Nephron (organoid): ENCODE results near the gene KRT23.

ENCODE experiments used
- H3K27ac Mint-ChIP-seq, 3 experiments: 2 replicates each; pipeline ENCODE4 v1.8.0; 2020; ENCODE audit warnings: mixed read lengths in 3 of 3, mild to moderate bottlenecking in 2 of 3, moderate library complexity in 1 of 3
- H3K27me3 Mint-ChIP-seq: 2 replicates; pipeline ENCODE4 v1.8.0; 2021; ENCODE audit warnings: low read depth, mild to moderate bottlenecking, moderate library complexity, mixed read lengths
- H3K36me3 Mint-ChIP-seq: 2 replicates; pipeline ENCODE4 v1.8.0; 2020; ENCODE audit warnings: low read depth, mixed read lengths
- H3K4me1 Mint-ChIP-seq: 2 replicates; pipeline ENCODE4 v1.8.0; 2020; ENCODE audit warnings: mixed read lengths
- H3K4me3 Mint-ChIP-seq, 3 experiments: 2 replicates each; pipeline ENCODE4 v1.8.0; 2020; ENCODE audit warnings: mild to moderate bottlenecking in 3 of 3, mixed read lengths in 3 of 3, moderate library complexity in 2 of 3
- H3K9me3 Mint-ChIP-seq: 2 replicates; pipeline ENCODE4 v1.8.0; 2020; ENCODE audit warnings: mixed read lengths
- TF ChIP-seq, protein P1 (sequence below), 3 experiments: fragments of 200-600 bp; sonication (generic); IDR thresholded peaks; one replicate each; pipeline ENCODE4 v1.5.0; 2021; ENCODE audit warnings: antibody characterized with exemption in 3 of 3; ENCODE audit not compliant: unreplicated experiment in 3 of 3

The KRT23 gene

DNA sequence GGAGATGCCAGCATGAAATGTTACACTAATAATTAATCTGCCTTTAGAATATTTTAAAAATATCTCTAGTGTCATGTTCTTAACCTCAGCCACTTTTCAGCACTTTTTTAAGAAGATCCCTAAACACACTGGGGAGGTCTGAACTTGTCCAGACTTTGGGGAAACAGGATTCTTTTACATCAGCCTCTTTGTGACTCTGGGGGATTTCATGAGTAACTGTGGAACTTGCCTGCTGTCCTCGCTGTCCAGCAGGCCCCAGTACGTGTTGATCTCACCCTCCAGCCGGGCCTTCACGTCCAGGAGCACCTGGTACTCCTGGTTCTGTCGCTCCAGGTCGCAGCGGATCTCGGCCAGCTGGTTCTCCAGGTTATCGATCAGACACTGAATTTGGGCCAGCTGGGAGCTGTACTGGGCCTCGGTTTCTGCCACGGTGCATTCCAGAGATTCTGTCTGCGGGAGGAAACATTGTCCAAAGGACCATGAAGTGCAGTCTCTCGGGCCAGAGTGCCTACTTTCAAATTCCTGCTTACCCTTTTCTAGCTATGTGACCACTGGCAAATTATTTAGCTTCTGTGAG lies 41.2 kb upstream of the KRT23 start:
- TF ChIP-seq, protein P1, sequence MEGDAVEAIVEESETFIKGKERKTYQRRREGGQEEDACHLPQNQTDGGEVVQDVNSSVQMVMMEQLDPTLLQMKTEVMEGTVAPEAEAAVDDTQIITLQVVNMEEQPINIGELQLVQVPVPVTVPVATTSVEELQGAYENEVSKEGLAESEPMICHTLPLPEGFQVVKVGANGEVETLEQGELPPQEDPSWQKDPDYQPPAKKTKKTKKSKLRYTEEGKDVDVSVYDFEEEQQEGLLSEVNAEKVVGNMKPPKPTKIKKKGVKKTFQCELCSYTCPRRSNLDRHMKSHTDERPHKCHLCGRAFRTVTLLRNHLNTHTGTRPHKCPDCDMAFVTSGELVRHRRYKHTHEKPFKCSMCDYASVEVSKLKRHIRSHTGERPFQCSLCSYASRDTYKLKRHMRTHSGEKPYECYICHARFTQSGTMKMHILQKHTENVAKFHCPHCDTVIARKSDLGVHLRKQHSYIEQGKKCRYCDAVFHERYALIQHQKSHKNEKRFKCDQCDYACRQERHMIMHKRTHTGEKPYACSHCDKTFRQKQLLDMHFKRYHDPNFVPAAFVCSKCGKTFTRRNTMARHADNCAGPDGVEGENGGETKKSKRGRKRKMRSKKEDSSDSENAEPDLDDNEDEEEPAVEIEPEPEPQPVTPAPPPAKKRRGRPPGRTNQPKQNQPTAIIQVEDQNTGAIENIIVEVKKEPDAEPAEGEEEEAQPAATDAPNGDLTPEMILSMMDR (IDR thresholded peaks at IDR 0.05; ENCODE audit: unreplicated experiment in 3 of 3), result no peak
- peaks cover 37% of the 10 kb centered on the region for H3K4me1 Mint-ChIP-seq
- no peaks in the 10 kb centered on the region for H3K9me3 Mint-ChIP-seq
- H3K4me3 Mint-ChIP-seq, result no peak overlapping the region
- H3K27ac Mint-ChIP-seq, result peak overlapping the region; percentile 25 to 65 (median 48)
- no peaks in the 10 kb centered on the region for H3K36me3 Mint-ChIP-seq
- H3K27me3 Mint-ChIP-seq, result peaks cover under 1% of the 10 kb centered on the region

DNA sequence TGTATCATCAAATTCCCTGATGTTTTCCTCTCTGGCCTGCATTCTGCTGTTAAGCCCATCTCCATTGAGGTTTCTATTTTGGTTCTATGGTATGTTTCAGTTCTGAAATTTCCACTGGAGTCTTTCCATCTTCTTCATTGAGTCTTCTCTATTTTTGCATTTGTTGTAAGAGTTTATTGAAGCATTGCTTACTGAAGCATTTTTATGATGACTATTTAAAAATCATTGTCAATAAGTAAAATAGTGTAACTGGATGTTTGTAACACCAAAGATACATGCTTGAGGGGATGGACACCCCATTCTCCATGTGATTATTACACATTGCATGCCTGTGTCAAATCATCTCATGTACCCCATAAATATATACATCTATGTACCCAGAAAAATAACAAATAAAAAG lies 38.1 kb upstream of the KRT23 start:
- H3K36me3 Mint-ChIP-seq, result no peaks in the 10 kb centered on the region
- H3K27me3 Mint-ChIP-seq, result no peaks in the 10 kb centered on the region
- no peak overlapping the region for H3K4me3 Mint-ChIP-seq

DNA sequence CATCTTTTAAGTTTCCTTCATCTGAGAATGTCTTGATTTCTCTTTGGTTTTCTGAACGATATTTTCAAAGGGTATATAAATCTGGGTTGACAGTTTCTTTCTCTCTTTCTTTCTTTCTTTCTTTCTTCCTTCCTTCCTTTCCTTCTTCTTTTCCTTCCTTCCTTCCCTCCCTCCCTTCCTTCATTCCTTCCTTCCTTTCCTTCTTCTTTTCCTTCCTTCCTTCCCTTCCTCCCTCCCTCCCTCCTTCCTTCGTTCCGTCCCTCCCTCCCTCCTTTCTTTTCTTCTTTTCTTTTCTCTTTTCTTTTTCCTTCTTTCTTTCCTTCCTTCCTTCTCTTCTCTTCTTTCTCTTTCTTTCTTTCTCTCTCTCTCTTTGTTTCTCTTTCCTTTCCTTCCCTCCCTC lies 36.9 kb upstream of the KRT23 start:
- TF ChIP-seq, protein P1 (IDR thresholded peaks at IDR 0.05; ENCODE audit: unreplicated experiment in 3 of 3), result no peak
- Mint-ChIP-seq H3K36me3 (no peaks in the 10 kb centered on the region), H3K27me3 (no peaks in the 10 kb centered on the region), H3K4me3 (no peak overlapping the region), H3K9me3 (peaks cover 3% of the 10 kb centered on the region), H3K4me1 (peaks cover 15% of the 10 kb centered on the region), H3K27ac (no peak overlapping the region)

More for the DNA sequence above, 38.1 kb upstream of the KRT23 start:
- Mint-ChIP-seq H3K27ac (no peak overlapping the region), H3K4me1 (peaks cover 25% of the 10 kb centered on the region), H3K9me3 (peaks cover 3% of the 10 kb centered on the region)
- TF ChIP-seq, protein P1 (IDR thresholded peaks at IDR 0.05; ENCODE audit: unreplicated experiment in 3 of 3), result no peak

DNA sequence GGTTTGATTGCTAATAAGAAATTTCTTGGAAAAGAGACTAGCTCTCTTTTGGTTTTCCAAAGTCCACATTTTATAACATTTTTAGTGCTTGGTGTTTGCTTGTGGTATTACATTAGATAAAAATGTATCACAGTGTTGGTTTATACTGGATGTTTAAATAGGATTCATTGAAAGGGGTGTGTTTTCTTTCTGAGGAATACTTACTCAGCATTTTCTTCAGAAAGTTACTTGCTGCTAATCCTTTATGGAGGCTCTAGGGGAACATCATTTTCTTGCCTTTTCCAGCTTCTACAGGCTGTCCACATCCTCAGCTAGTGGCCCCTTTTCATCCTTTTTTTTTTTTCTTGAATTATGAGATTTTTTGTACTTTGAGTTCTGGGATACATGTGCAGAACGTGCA lies 30.1 kb upstream of the KRT23 start:
- Mint-ChIP-seq H3K9me3 (peaks cover 3% of the 10 kb centered on the region), H3K27ac (no peak overlapping the region), H3K36me3 (no peaks in the 10 kb centered on the region), H3K4me3 (no peak overlapping the region), H3K4me1 (no peaks in the 10 kb centered on the region), H3K27me3 (no peaks in the 10 kb centered on the region)
- TF ChIP-seq, protein P1 (IDR thresholded peaks at IDR 0.05; ENCODE audit: unreplicated experiment in 3 of 3), result no peak

DNA sequence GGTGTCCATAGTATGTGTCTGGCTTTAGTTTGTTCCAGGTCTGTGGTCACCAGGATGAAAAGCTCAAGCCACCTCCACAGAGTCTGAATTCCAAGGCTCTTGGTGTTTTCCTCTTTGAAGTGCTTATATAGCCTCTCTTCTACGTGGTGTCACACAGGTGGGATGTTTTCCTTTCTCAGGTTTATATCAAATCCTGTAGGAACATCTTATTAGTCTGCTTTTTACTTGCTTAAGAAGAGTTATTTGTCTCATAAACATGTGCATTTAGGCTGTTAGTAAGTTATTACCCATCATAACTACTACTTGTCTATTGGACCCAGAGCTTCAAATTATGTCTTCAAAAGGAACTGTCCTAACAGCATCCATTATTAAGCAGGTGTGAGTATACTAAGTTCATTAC lies 29.4 kb upstream of the KRT23 start, which contains the start of gene KRT39:
Gene KRT39 (minus strand): TSS at position 101 of the 400 bp plus-strand sequence. CDS start 92 bp downstream, at position 9.
- Mint-ChIP-seq H3K9me3 (peaks cover under 1% of the 10 kb centered on the region), H3K27me3 (no peaks in the 10 kb centered on the region), H3K4me1 (no peaks in the 10 kb centered on the region), H3K36me3 (no peaks in the 10 kb centered on the region), H3K4me3 (no peak within 1 kb of the TSS), H3K27ac (no peak within 1 kb of the TSS)
- TF ChIP-seq, protein P1 (IDR thresholded peaks at IDR 0.05; ENCODE audit: unreplicated experiment in 3 of 3), result no peak

DNA sequence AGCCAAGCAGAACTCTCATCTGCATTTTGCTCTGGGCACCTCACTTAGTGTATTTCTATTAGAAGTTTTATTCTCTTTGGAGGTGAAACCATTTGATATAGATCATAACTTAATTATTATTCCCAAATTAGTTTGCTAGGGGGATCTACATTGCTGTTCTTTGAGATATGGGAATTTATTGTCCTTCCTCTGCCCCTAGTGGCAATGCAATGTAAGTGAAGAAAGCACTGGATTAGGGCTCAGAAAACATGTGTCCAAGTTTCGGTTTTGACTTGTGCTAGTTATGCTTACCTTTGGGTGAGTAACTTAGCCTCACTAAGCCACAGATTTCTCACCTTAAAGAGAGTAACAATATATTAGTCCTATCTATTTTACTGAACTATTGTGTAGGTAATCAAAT lies 26.4 kb upstream of the KRT23 start:
- Mint-ChIP-seq H3K9me3 (no peaks in the 10 kb centered on the region), H3K27me3 (peaks cover 11% of the 10 kb centered on the region), H3K4me3 (no peak overlapping the region), H3K4me1 (no peaks in the 10 kb centered on the region), H3K27ac (no peak overlapping the region), H3K36me3 (no peaks in the 10 kb centered on the region)
- TF ChIP-seq, protein P1 (IDR thresholded peaks at IDR 0.05; ENCODE audit: unreplicated experiment in 3 of 3), result peak; percentile 47 to 60 (median 52)
